GM18499 (cell line): ENCODE measurements around the gene MAP7D3.
"Not testable (repeated sequence)": the region's sequence is repeated elsewhere in the genome, so short reads cannot be mapped to it uniquely, and the experiment has no call there.

Source experiments
- ATAC-seq: cut with Tn5 transposase; IDR thresholded peaks from one replicate; pipeline ENCODE4 v1.9.1; 2021; ENCODE audit warnings: moderate number of reproducible peaks; ENCODE audit not compliant: insufficient read depth, unreplicated experiment

The MAP7D3 gene

DNA sequence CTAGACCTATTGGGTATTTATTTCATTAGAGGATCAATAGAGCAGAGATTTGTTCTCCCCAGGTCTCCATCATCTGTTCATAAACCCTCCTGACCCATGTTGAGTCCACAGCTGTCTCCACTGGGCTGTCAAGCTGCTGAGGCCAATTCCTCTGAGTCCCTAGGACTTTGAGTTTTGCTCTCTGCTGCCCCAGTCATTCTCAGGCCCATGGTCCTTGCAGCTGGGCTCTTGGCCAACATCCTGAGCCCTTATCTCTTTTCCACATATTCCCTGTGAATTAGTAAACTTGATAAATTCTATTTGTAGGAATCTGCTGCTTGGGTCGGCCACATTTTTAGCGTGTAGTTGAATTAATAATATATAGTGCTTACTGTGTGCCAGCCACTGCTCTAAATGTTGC, 62.0 kb downstream of the MAP7D3 start:
- no peak for ATAC-seq

DNA sequence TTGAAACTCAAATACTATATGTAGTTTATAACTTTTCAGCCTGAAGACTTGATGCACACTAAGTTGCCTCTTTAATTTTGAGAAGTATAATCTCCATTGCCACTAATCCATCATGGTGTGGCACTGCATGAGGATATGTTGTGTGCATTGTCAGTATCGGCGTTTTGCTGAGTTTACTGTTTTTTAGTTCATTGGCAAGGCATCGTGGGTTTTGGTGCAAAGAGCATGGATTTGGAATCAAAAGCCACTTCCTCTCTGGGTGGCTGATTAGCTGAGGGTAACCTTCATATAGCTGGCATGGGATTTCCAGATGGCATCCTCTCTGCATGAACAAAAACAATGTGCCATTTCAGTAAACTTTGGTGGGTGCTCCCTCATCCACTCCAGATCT, 65.2 kb downstream of the MAP7D3 start:
- no peak for ATAC-seq

DNA sequence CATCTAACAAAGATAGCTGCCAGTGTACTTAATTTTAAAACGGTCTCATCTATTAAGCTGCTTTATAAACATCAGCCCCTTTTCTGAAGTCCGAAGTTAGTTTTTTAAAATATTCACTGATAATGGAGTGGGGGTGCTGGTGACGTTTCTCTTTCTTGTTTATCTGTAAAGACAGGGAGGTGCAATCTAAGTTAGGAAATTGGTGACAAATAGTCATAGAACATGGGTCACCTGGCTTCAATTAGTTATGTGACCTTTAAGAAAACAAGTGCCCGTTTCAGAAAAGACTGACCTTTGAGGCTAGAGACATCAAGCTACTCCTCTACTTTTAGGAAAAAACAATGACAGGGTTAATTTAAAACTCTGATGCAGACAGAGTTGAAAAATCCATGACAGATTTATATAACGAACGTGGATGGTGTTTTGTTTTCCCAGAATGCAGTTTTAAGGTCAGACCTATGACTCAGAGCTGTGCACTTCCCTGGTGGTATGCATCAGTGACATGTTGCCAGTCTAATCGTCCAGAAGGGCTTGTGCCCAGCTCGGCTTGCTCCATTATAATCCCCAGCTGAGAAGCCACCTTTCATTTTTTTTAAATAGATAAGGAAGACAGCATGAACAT, 65.7 kb downstream of the MAP7D3 start:
- no peak for ATAC-seq

DNA sequence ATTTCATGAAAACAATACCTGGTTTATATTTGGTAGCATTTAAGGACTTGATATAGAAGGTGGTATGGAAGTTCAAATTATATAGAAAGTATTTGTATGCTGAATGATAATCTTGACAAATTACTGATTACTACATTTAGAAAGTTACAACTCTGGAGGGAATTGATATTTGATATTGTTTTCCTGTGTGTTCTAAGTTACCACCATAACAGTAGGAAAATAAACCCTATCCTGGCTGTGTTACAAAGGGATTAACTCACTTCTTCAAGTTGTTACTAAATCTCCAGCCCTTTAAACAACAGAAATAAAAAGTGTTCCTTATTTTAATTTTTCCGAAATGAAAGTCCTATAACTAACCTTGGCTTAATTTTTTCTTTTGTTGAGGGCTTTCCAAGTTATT, 67.3 kb downstream of the MAP7D3 start:
- no peak for ATAC-seq

DNA sequence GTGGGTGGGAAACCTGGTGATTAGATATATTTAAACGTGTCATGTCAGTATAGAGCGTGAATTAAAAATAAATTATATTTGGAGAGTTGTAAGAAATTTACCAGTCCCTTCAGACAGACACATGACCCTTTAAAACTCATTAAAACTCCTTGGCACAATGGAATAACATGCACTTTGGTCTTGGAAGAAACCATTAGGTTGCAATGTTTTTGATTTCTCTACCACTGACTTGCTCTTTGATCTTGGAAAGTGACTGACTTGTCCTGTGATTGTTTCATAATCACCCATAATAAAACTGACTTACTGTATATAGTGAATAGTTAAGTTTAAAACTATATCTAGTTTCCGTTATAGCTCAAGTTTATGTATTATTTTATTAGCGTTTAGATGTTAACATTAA, 68.0 kb downstream of the MAP7D3 start:
- ATAC-seq, result no peak

DNA sequence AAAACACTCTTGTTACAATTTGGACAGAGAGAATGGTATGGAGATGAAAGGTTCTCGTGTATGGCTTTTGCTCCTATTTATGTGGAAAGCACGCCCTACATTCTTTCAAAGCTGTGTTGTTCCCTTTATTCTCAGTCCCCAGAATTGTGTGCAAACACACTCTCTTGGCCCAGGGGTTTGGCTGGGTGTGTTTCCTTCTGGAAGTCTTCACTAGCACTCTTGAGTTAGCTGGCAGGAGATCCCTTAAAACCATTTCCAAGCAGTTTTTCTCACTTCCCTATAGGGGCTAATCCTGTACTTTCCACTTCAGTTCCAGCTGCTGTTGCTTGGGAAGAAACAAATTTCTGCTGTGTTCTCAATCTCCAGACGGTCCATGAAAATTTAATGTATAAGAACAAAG, 68.8 kb downstream of the MAP7D3 start:
- ATAC-seq, result no peak

DNA sequence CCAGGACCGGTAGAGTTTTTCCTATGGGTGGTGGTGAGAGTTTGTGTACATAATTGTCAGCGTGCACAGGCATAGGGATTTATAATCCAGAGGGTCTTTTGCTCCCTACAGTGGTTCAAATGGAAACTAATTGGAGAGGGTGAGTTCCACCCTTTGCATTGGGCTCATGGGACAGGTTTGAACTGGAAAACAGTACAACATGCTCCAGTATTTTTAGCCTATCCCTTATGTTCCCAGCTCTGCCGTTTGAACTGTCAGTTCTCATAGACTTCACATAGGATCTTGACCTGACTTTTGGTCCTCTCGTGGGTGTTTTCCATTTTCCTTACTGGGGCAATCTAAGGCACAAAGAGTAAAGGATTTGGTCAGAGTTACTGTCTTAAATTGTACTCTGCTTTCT, 72.1 kb downstream of the MAP7D3 start:
- no peak for ATAC-seq

DNA sequence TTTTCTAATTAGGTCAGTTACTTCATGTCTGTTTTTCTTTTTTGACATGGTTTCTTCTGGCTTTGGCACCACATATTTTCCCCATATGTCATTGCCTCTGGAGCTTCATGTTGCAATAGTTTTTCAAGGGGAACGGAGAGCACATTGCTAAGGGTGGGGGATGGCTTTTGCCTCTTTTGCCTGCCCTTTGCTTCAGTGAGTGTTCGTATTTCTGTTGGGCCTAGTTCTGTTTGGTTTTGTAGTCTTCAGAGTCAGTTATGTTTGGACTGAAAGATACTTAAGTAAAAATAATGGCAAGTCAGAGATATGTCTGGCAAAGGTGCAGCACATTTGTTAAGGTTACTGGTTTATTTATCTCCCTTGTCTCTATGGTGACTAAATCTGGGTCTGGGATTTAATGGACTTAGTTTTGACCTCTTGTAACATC, 74.8 kb downstream of the MAP7D3 start:
- ATAC-seq, result no peak

DNA sequence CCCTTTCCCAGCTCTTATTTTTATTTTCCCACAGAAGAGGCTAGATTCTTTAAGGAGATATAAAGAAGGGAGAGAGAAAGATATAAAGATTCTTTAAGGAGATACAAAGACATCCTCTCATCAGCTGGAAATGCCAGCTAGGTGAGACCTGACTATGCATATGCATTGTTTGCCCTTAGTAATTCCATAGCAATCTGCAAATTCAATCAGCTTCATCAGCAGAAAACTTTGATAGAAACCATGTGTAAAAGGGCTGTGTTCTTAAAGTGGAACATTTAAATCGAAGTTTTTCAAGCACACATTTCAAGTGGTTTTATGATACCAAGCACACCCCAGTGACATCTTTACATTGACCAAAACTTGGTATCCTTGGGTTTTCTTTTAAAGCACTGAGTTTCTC, 79.8 kb downstream of the MAP7D3 start:
- ATAC-seq, result no peak

DNA sequence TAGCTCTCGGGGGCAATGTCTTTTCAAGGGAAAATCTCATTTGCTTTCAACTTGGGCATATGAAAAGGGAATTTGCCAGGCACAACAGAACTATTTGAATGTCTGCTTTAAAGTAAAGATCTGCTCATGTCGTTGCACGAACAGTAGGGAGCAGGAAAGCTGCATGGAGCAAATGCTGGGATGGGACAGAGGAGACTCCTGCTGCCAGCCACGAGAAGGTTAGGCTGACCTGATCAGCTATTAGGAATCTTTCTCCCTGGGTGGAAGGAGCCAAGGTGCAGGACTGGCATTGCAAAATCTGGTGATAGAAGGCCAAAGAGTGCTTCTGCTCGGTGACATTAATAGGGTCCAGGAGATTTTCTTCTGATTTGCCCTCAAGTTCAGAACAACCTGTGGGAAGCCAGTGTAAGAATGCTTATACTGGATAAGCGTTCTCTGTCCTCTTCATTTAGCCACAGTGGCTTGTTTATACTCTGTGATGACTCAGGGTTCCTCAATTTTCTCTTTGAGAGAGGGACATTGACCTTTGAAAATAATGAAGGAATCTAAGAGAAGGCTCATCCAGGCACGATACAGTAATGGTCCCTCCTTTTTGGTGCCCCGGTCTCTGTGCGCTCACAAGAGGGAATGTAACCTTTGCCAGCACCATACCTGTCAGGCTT, 80.9 kb downstream of the MAP7D3 start:
- ATAC-seq, result no peak

DNA sequence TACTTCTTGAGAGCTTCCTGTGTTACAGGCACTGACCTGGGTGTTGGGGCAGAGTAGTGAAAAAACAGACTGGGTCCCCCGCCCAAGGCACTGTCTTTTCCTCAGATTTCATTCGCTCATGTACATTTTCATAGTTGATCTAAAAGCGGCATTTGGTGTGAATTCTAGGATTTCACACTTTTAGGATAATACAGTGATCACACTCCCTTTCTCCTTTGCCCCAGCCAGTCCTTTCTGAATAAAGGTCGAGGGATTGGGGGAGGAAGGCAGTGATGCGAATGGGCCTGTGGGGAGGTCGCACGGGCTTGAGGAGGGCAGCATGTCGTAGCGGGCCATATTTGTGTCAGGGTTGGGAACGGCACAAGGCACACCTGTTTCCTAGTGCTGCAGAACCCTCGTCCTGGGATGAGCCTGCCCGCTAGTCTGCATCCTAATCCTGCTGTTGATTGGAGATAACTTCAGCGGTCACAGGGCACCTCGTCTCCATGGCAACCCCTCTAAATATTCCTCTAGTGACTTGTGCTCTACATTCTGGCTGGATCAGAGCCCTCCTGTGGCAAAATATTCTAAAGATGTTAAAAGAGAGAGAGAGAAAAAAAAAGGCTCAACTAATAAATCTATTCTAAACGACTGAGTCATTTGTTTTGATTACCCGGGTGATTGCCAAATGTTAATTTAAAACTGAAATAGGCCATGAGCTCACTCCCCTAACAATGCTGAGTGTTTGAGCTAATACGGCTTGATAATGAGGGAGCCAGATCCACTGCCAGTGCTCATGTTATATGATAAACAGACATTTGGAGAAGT, 82.1 kb downstream of the MAP7D3 start:
- ATAC-seq, result no peak

DNA sequence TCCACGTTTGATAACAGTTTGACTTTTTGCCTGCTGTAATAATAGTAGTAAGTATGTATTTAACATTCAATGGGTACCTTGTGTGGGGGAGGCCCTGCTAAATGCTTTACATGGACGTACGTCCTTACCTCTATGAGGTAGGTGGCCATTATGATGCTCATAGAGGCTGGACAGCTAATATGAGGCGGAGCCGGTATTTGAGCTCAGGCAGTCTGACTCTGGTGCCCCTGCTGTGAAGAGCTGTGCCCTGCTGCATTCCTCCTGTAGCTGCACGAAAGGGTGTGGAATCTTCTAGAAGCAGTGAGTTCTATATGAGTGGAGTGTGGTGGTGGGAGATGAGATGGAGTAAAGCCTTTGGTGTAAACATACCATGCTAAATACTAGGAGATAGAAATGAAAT, 83.2 kb downstream of the MAP7D3 start:
- ATAC-seq, result not testable (repeated sequence)

DNA sequence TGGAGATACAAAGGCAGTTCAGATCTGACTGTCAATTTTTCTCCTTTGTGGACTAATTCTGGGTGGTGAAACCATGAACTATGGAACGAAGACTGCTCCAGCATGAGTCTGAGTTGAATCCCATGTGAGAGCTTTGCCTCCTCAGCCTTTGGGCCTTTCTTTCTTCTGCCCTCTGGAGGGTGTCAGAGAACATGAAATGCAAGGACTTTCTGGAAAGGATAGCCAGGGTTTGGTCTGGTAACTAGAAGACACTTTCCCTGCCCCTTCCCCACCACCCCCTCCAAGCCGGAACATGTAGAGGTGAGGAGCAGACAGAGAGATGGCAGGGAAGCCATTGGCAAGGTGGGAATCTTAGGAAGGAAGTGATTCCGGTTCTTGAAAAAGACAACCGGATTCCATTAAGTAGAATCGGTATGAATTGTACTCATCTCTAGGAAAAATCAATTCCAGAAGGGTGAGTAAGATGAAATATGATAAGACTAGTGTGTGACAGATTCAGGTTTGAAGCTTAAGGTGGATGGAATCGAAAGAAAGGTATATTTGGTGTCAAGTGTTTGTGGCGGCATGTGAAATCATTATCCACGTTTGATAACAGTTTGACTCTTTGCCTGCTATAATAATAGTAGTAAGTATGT, 84.9 kb downstream of the MAP7D3 start:
- ATAC-seq, result no peak

DNA sequence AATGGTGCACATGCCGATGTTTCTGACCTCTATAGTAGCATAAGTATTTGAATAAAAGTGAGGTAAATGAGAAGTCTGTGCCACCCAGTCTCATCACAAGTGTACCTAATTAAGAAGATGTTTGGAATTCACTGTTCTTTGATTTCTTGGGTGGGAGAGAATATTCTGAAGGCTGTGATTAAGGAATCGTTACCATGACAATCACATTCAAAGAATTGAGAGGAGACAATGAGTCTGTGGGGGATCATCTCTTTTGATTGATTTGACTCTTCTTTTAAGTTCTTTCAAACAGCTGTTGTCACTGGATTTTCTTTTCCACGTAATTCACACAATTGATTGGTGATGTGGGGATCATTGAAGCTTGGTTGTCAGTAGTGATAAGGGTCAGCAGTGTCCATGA, 85.8 kb downstream of the MAP7D3 start:
- no peak for ATAC-seq

DNA sequence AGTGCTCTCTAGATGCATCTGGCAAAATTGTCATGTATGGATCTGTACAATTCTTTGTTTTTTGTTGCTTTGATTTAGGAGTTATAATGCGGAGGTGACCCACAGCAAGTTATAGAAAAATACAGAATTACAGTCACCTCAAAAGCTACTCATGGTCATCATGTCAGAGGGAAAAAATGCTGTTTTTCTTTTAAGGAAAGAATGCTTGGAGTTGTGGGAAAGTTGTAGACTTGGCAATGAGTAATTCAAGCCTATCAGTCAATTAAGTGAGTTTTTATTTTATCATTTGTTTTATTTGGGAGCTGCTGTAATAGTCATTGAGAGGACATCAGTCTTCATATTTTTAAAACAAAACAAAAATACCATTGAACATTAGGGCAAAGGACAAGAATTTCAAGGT, 87.5 kb downstream of the MAP7D3 start:
- ATAC-seq, result no peak
